SK-N-SH (cell line): ENCODE data around the gene MARK3. TPM values are rescaled to one million over a fixed set of nuclear protein-coding genes. Genes with fewer than 3 reads are reported as not detected.

Experiments used
- CTCF ChIA-PET: fragments of 300-600, 350-600 bp; formaldehyde crosslinking; extraction: SDS; loops from one replicate; lab custom pipeline; 2021; lab: Yijun Ruan, JAX
- POLR2A ChIA-PET: fragments of 350-600 bp; sonication (Branson Sonifier 250); formaldehyde crosslinking; extraction: SDS; loops from one replicate; lab custom pipeline; 2020; ENCODE audit warnings: antibody characterized with exemption, inconsistent platforms; lab: Yijun Ruan, JAX
- DNase-seq: peaks from one replicate; pipeline ENCODE4 v3.0.0; 2012
- H2AFZ ChIP-seq: fragments of 200-600 bp; sonication (generic); 2 replicates; pipeline ENCODE4 v1.8.1; 2016; ENCODE audit warnings: antibody characterized with exemption, mild to moderate bottlenecking, low read depth
- H3F3A ChIP-seq: fragments of 200-600 bp; sonication (generic); replicated peaks from 2 replicates; pipeline ENCODE3; 2016; ENCODE audit warnings: antibody characterized with exemption, mild to moderate bottlenecking; ENCODE audit not compliant: insufficient read depth
- H3K27ac ChIP-seq, 2 experiments: fragments of 200-500 bp in 1 of 2; fragments of 200-600 bp in 1 of 2; sonication (Bioruptor generic) in 1 of 2; sonication (generic), shearing (Covaris generic) in 1 of 2; 2 replicates each; pipeline versions ENCODE4 v1.5.1 to v1.6.1; 2014 to 2016; ENCODE audit warnings: low read depth in 2 of 2, inconsistent platforms in 1 of 2, low read length in 1 of 2, mild to moderate bottlenecking in 1 of 2, mixed read lengths in 1 of 2
- H3K27me3 ChIP-seq: fragments of 200-600 bp; sonication (generic), shearing (Covaris generic); 2 replicates; pipeline ENCODE4 v1.6.1; 2016; ENCODE audit warnings: mixed run types; ENCODE audit not compliant: insufficient read depth
- H3K36me3 ChIP-seq, 2 experiments: fragments of 200-500 bp in 1 of 2; fragments of 200-600 bp in 1 of 2; sonication (Bioruptor generic) in 1 of 2; sonication (generic) in 1 of 2; replicated peaks in 1 of 2; 2 replicates each; pipeline versions ENCODE3 to v1.5.1; 2014 to 2016; ENCODE audit warnings: low read length in 1 of 2, mild to moderate bottlenecking in 1 of 2; ENCODE audit not compliant: insufficient read depth in 2 of 2, control insufficient read depth in 1 of 2
- H3K4me1 ChIP-seq, 2 experiments: fragments of 200-500 bp in 1 of 2; fragments of 200-600 bp in 1 of 2; sonication (Bioruptor generic) in 1 of 2; sonication (generic), shearing (Covaris generic) in 1 of 2; 2 replicates each; pipeline versions ENCODE4 v1.5.1 to v1.6.1; 2014 to 2016; ENCODE audit warnings: low read depth in 1 of 2, low read length in 1 of 2, mixed run types in 1 of 2; ENCODE audit not compliant: insufficient read depth in 2 of 2, control insufficient read depth in 1 of 2
- H3K4me2 ChIP-seq: fragments of 200-600 bp; sonication (generic), shearing (Covaris generic); 2 replicates; pipeline ENCODE4 v1.6.1; 2017; ENCODE audit warnings: mixed run types
- H3K4me3 ChIP-seq, 2 experiments: fragments of 200-500 bp in 1 of 2; fragments of 200-600 bp in 1 of 2; sonication (Bioruptor generic) in 1 of 2; sonication (generic), shearing (Covaris generic) in 1 of 2; 2 replicates each; pipeline versions ENCODE4 v1.5.1 to v1.8.1; 2014 to 2016; ENCODE audit warnings: low read depth in 2 of 2, inconsistent platforms in 1 of 2, low read length in 1 of 2, mild to moderate bottlenecking in 1 of 2, mixed read lengths in 1 of 2, moderate library complexity in 1 of 2
- H3K79me2 ChIP-seq: fragments of 200-600 bp; sonication (generic); 2 replicates; pipeline ENCODE4 v1.8.1; 2017; ENCODE audit warnings: mild to moderate bottlenecking; ENCODE audit not compliant: insufficient read depth
- H3K9ac ChIP-seq: fragments of 200-600 bp; sonication (generic); 2 replicates; pipeline ENCODE4 v1.6.1; 2017; ENCODE audit warnings: mixed run types
- H3K9me2 ChIP-seq: fragments of 200-600 bp; sonication (generic); 2 replicates; pipeline ENCODE4 v1.6.1; 2017; ENCODE audit warnings: mixed run types
- H3K9me3 ChIP-seq: fragments of 200-600 bp; sonication (generic); 2 replicates; pipeline ENCODE4 v1.6.1; 2017; ENCODE audit warnings: mixed run types, mild to moderate bottlenecking, moderate library complexity
- H4K20me1 ChIP-seq: fragments of 200-600 bp; sonication (generic); 2 replicates; pipeline ENCODE4 v1.6.1; 2017; ENCODE audit warnings: mild to moderate bottlenecking, mixed run types; ENCODE audit not compliant: insufficient read depth
- CHD2 ChIP-seq: fragments of 150-350 bp; IDR thresholded peaks from 2 replicates; pipeline ENCODE4 v1.6.1; 2018; ENCODE audit warnings: low read length; ENCODE audit not compliant: partially characterized antibody
- ELF1 ChIP-seq: IDR thresholded peaks from 2 replicates; pipeline ENCODE4 v1.4.0; 2012
- FOSL2 ChIP-seq: IDR thresholded peaks from 2 replicates; pipeline ENCODE4 v1.4.0; 2012; ENCODE audit warnings: low read depth, mild to moderate bottlenecking, moderate library complexity, borderline replicate concordance
- FOXJ3 ChIP-seq: sonication (generic); formaldehyde crosslinking; IDR thresholded peaks from 2 replicates; pipeline ENCODE4 v1.5.1; 2020; ENCODE audit warnings: mild to moderate bottlenecking, missing genetic modification reagents
- JUND ChIP-seq: IDR thresholded peaks from 2 replicates; pipeline ENCODE4 v1.4.0; 2012
- MEF2A ChIP-seq: IDR thresholded peaks from 2 replicates; pipeline ENCODE4 v1.4.0; 2012; ENCODE audit warnings: low read depth, borderline replicate concordance
- NRF1 ChIP-seq: IDR thresholded peaks from 2 replicates; pipeline ENCODE4 v1.6.1; 2012; ENCODE audit warnings: low read depth, mild to moderate bottlenecking, low read length
- POLR2AphosphoS5 ChIP-seq: IDR thresholded peaks from 2 replicates; pipeline ENCODE4 v1.6.1; 2012; ENCODE audit warnings: low read depth, low read length
- RAD21 ChIP-seq: IDR thresholded peaks from 2 replicates; pipeline ENCODE4 v1.6.1; 2012; ENCODE audit warnings: mild to moderate bottlenecking, low read length
- RCOR1 ChIP-seq: fragments of 150-350 bp; IDR thresholded peaks from 2 replicates; pipeline ENCODE4 v1.6.1; 2017; ENCODE audit warnings: antibody characterized with exemption, low read length
- RFX5 ChIP-seq: IDR thresholded peaks from 2 replicates; pipeline ENCODE4 v1.6.1; 2012; ENCODE audit warnings: mild to moderate bottlenecking, improper control_type of control experiment, low read length
- SIN3A ChIP-seq: IDR thresholded peaks from 2 replicates; pipeline ENCODE4 v1.6.1; 2012; ENCODE audit warnings: low read depth, mild to moderate bottlenecking, low read length, moderate library complexity, borderline replicate concordance
- SMC3 ChIP-seq: IDR thresholded peaks from 2 replicates; pipeline ENCODE4 v1.6.1; 2012; ENCODE audit warnings: low read depth, low read length, improper control_type of control experiment
- TCF12 ChIP-seq: IDR thresholded peaks from 2 replicates; pipeline ENCODE4 v1.4.0; 2012
- YY1 ChIP-seq: IDR thresholded peaks from 2 replicates; pipeline ENCODE4 v1.4.0; 2012; ENCODE audit warnings: low read depth, mild to moderate bottlenecking
- WGBS: methylation state at CpG from one replicate; pipeline ENCODE4 v1.1.6; 2017; ENCODE audit warnings: low lambda C conversion rate; 5-methylcytosine and 5-hydroxymethylcytosine counted together
- polyA plus RNA-seq, 3 experiments: library from polyadenylated mRNA; depleted of rRNA; stranded (reverse); fragments of >200 nt; gene quantifications; 2 replicates each; pipeline ENCODE4 v1.2.3, GENCODE V29; 2012
- TF ChIP-seq, protein P1 (sequence below): fragments of 200-600 bp; sonication (generic); IDR thresholded peaks from 2 replicates; pipeline ENCODE4 v1.6.1; 2017; ENCODE audit warnings: antibody characterized with exemption, mild to moderate bottlenecking, moderate library complexity
- TF ChIP-seq, protein P2 (sequence below): IDR thresholded peaks from 2 replicates; pipeline ENCODE4 v1.4.0; 2012; ENCODE audit warnings: low read depth, borderline replicate concordance
- TF ChIP-seq, protein P3 (sequence below): fragments of 150-350 bp; IDR thresholded peaks from 2 replicates; pipeline ENCODE4 v1.6.1; 2016; ENCODE audit warnings: mild to moderate bottlenecking, low read depth, low read length
- TF ChIP-seq, protein P4 (sequence below): IDR thresholded peaks from 2 replicates; pipeline ENCODE4 v1.4.0; 2012; ENCODE audit warnings: low read depth

The MARK3 gene
- polyA plus RNA-seq, 1 of the 3 experiments (the other 2 are of a cell fraction) = 73.4 TPM

DNA sequence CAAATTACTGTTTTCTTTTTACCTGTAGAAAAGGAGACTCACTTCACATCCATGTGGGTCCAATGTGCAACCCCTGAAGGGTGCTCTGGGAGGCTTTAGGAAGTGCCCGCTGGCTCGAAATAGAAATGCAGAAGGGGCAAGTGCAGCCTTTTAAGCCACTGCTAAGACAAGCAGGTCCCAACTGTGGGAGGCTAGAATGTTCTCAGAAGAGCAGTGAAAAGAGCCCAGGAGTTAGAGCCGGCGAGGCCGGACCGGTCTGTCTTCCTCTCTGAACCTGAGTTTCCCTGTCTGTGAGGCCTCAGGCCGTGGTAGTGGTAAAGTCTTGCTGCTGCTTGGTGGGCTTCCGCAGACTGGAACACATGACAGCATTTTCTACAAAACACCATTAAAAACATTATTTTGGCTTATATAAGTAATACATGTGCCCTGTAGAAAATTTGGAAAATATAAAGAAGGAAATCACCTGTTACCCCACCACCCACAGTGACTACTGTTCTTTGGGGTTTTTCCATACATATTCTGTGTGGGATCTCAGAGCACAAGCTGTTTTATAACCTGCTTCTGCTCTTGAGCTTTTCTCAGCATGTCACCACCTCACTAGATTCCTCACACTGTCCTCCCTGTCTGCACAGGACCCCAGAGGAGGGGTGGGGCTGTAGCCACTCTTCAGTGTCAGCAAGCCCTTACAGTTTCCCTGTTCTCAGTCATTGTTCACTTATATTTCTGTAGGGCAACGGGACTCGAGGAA lies 131.4 kb downstream of the MARK3 start:
- POLR2A ChIA-PET = no interaction called here

DNA sequence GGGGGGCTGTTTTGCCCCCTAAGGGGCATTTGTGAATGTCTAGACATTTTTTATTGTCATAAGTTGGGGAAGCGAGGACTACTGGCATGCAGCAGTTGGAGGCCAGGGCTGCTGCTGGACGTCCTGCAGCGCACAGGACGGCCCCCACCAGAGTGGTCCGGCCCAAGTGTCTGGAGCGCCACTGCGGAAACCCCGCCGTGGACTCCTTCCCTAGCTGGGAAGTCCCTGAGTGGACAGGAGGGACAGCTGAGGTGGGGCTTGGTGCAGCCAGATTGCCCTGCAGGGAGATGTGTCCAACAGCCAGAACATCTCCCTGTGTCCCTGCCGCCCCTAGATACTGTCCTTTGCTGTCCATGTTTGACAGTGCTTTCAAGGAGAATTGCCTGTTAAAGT lies 132.0 kb downstream of the MARK3 start:
- Histone ChIP-seq H3K4me3 (no peak overlapping the region), H2AFZ (no peak overlapping the region), H3K36me3 (peaks cover 0 to 4% of the 10 kb centered on the region in 2 experiments), H3F3A (peaks cover 25% of the 10 kb centered on the region), H3K27ac (no peak overlapping the region), H3K9me3 (no peaks in the 10 kb centered on the region), H3K79me2 (no peaks in the 10 kb centered on the region), H3K27me3 (peaks cover 8% of the 10 kb centered on the region; the same call in 1 of the 2 replicates), H3K9me2 (no peaks in the 10 kb centered on the region), H4K20me1 (peaks cover 5% of the 10 kb centered on the region; the same call in 1 of the 2 replicates), H3K4me1 (peaks cover 3 to 24% of the 10 kb centered on the region in 2 experiments; a peak in 1 of 4 replicates), H3K9ac (no peak overlapping the region), H3K4me2 (no peak overlapping the region)
- DNase-seq = no peak
- TF ChIP-seq, protein P1, sequence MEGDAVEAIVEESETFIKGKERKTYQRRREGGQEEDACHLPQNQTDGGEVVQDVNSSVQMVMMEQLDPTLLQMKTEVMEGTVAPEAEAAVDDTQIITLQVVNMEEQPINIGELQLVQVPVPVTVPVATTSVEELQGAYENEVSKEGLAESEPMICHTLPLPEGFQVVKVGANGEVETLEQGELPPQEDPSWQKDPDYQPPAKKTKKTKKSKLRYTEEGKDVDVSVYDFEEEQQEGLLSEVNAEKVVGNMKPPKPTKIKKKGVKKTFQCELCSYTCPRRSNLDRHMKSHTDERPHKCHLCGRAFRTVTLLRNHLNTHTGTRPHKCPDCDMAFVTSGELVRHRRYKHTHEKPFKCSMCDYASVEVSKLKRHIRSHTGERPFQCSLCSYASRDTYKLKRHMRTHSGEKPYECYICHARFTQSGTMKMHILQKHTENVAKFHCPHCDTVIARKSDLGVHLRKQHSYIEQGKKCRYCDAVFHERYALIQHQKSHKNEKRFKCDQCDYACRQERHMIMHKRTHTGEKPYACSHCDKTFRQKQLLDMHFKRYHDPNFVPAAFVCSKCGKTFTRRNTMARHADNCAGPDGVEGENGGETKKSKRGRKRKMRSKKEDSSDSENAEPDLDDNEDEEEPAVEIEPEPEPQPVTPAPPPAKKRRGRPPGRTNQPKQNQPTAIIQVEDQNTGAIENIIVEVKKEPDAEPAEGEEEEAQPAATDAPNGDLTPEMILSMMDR = no peak
- TF ChIP-seq FOSL2 (no peak), TCF12 (no peak), ELF1 (no peak), RFX5 (no peak), SIN3A (no peak), NRF1 (no peak), MEF2A (no peak), CHD2 (no peak), RAD21 (no peak), SMC3 (no peak), JUND (no peak), YY1 (no peak), FOXJ3 (CRISPR knock-in tag) (no peak), POLR2AphosphoS5 (no peak)
- TF ChIP-seq, protein P2, sequence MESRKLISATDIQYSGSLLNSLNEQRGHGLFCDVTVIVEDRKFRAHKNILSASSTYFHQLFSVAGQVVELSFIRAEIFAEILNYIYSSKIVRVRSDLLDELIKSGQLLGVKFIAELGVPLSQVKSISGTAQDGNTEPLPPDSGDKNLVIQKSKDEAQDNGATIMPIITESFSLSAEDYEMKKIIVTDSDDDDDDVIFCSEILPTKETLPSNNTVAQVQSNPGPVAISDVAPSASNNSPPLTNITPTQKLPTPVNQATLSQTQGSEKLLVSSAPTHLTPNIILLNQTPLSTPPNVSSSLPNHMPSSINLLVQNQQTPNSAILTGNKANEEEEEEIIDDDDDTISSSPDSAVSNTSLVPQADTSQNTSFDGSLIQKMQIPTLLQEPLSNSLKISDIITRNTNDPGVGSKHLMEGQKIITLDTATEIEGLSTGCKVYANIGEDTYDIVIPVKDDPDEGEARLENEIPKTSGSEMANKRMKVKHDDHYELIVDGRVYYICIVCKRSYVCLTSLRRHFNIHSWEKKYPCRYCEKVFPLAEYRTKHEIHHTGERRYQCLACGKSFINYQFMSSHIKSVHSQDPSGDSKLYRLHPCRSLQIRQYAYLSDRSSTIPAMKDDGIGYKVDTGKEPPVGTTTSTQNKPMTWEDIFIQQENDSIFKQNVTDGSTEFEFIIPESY = no peak
- TF ChIP-seq, protein P3, sequence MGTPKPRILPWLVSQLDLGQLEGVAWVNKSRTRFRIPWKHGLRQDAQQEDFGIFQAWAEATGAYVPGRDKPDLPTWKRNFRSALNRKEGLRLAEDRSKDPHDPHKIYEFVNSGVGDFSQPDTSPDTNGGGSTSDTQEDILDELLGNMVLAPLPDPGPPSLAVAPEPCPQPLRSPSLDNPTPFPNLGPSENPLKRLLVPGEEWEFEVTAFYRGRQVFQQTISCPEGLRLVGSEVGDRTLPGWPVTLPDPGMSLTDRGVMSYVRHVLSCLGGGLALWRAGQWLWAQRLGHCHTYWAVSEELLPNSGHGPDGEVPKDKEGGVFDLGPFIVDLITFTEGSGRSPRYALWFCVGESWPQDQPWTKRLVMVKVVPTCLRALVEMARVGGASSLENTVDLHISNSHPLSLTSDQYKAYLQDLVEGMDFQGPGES = no peak
- TF ChIP-seq, protein P4, sequence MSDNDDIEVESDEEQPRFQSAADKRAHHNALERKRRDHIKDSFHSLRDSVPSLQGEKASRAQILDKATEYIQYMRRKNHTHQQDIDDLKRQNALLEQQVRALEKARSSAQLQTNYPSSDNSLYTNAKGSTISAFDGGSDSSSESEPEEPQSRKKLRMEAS = no peak
- ChIA-PET POLR2A (no interaction called here), CTCF (interaction anchor here (3.9 to 9.6 kb wide), 4 partner anchors 13 to 33 kb away, joined by 52 to 194 read pairs (median 70); partner anchors contain the start of gene TRMT61A)
- 89% methylated on average over 10 of the region's 10 CpGs for WGBS

More for the DNA sequence above, 131.4 kb downstream of the MARK3 start:
- H3K4me3 ChIP-seq = no peak overlapping the region
- H3K27me3 ChIP-seq = peaks cover 2% of the 10 kb centered on the region; the same call in 1 of the 2 replicates
- CTCF ChIA-PET = interaction anchor here (3.9 to 9.6 kb wide), 4 partner anchors 14 to 33 kb away, joined by 52 to 194 read pairs (median 70); partner anchors contain the start of gene TRMT61A
- H3F3A ChIP-seq = peaks cover 26% of the 10 kb centered on the region
- peaks cover 3 to 4% of the 10 kb centered on the region in 2 experiments for H3K36me3 ChIP-seq
- peaks cover 5% of the 10 kb centered on the region; the same call in 1 of the 2 replicates for H4K20me1 ChIP-seq
- no peak overlapping the region for H3K9ac ChIP-seq
- no peak overlapping the region for H3K4me2 ChIP-seq
- no peak for DNase-seq
- no peak overlapping the region for H2AFZ ChIP-seq
- peaks cover 3 to 24% of the 10 kb centered on the region in 2 experiments; a peak in 1 of 4 replicates for H3K4me1 ChIP-seq
- no peaks in the 10 kb centered on the region for H3K9me2 ChIP-seq
- H3K79me2 ChIP-seq = no peaks in the 10 kb centered on the region
- WGBS = 77% methylated on average over 10 of the region's 10 CpGs
- no peak for TF ChIP-seq ELF1
- TF ChIP-seq RCOR1 = no peak
- TF ChIP-seq, protein P2 = no peak
- no peaks in the 10 kb centered on the region for H3K9me3 ChIP-seq
- H3K27ac ChIP-seq = no peak overlapping the region
